Hepatocyte (in vitro differentiated cells): ENCODE results near the gene SLC66A1.

Experiments
- CTCF ChIP-seq: fragments of 200-600 bp; sonication (generic); IDR thresholded peaks from 2 replicates; pipeline ENCODE4 v1.5.1; 2016; ENCODE audit warnings: antibody characterized with exemption, mild to moderate bottlenecking; ENCODE audit not compliant: poor library complexity
- EZH2 ChIP-seq: fragments of 200-600 bp; sonication (generic); IDR thresholded peaks from 2 replicates; pipeline ENCODE4 v1.6.1; 2016; ENCODE audit warnings: antibody characterized with exemption, mild to moderate bottlenecking, borderline replicate concordance

GRCh38 chr1:19377812-19378718 is 65.9 kb downstream of the SLC66A1 start:
- TF ChIP-seq CTCF = no peak
- no peak for TF ChIP-seq EZH2
